ENCODE results near the gene CBR3. TPM values are rescaled to one million over a fixed set of nuclear protein-coding genes. Genes with fewer than 3 reads are reported as not detected.

CBR3 gene
- polyA plus RNA-seq, 1 of the 3 experiments (the other 2 are of a cell fraction): 6.7 TPM

DNA sequence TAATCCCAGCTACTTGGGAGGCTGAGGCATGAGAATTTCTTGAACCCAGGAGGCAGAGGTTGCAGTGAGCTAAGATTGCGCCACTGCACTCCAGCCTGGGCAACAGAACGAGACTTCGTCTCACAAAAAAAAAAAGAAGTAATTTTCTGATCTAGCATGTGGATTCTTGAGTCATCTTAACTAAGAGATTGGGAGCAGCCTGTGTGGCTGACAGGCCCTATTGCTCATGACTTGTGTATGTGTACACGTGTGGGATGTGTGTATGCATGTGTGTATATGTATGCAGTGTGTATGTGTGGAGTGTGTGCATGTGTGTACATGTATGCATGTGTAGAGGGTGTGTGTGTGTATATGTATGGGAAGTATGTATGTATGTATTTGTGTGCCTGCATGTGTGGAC, 51.2 kb downstream of the CBR3 start:
- H3K4me3 ChIP-seq (ENCODE audit: low read depth in 2 of 2, low read length in 1 of 2): no peak overlapping the region
- no peak overlapping the region for H2AFZ ChIP-seq (ENCODE audit: low read depth)
- no peaks in the 10 kb centered on the region for H3K9me3 ChIP-seq
- no peaks in the 10 kb centered on the region for H3K27me3 ChIP-seq (ENCODE audit: insufficient read depth)
- CTCF ChIA-PET: interaction anchor here (1.4 kb wide), 1 partner anchor 24 kb away, joined by 3 read pairs; no protein-coding TSS in a partner anchor
- no peaks in the 10 kb centered on the region; a peak in 1 of 4 replicates for H3K4me1 ChIP-seq (ENCODE audit: control insufficient read depth in 1 of 2, insufficient read depth in 2 of 2, low read depth in 1 of 2, low read length in 1 of 2)
- H3K79me2 ChIP-seq (ENCODE audit: insufficient read depth): no peaks in the 10 kb centered on the region
- WGBS (ENCODE audit: low lambda C conversion rate): 97% methylated on average over 4 of the region's 4 CpGs
- H4K20me1 ChIP-seq (ENCODE audit: insufficient read depth): no peaks in the 10 kb centered on the region
- H3K36me3 ChIP-seq (replicated peaks in 1 of 2; ENCODE audit: control insufficient read depth in 1 of 2, insufficient read depth in 2 of 2, low read length in 1 of 2): no peaks in the 10 kb centered on the region
- no peak for DNase-seq
- POLR2A ChIA-PET: no interaction called here
- no peak overlapping the region for H3K4me2 ChIP-seq
- H3K9me2 ChIP-seq: no peaks in the 10 kb centered on the region
- no peak overlapping the region for H3K27ac ChIP-seq (ENCODE audit: low read depth in 2 of 2, low read length in 1 of 2)
- no peak overlapping the region for H3K9ac ChIP-seq
- H3F3A ChIP-seq (replicated peaks; ENCODE audit: insufficient read depth): no peaks in the 10 kb centered on the region
- no peak for TF ChIP-seq RXRA (IDR thresholded peaks at IDR 0.05; ENCODE audit: borderline replicate concordance, low read depth)

DNA sequence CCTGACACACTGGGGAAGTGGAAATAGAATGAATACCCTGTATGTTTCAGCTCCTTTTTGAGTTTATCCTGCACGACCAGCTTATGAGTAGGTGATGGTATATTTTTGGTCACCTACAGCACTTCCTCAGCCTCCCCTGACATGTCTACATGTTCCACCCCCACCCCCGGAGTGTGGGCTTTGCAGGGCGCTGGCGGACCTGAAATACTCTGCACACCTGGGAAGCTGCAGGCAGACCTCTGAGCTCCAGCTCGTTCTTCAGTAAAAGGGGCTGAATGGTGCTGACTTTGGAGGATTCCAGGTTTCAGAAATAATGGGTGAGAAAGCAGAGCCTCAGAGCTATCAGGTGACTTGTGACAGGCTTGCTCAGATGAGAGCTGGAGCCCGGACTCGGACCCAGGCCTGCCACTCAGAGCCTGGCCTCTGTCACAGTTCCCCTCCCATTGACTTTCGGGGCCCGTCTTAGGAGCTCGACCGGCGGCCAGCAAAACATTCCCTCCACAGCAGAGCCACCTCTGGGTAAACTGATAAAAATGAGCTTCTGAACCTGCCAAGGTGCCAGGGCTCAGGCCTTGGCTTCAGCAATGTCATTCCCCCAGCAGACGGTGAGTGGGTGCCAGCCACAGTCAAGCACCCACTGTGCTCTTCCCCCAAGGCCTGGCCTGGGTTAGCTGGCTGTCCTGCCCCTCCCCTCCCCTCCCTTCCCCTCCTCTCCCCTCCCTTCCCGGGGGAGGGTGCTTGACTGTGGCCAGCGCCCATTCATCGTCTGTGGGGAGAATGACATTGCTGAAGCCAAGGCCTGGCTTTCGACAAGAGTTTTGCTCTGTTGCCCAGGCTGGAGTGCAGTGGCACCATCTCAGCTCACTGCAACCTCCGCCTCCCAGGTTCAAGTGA, 51.9 kb downstream of the CBR3 start:
- Histone ChIP-seq H3K4me2 (no peak overlapping the region), H3K9me3 (no peaks in the 10 kb centered on the region), H3K27ac (ENCODE audit: low read depth in 2 of 2, low read length in 1 of 2) (no peak overlapping the region), H3K9ac (no peak overlapping the region), H3F3A (replicated peaks; ENCODE audit: insufficient read depth) (no peaks in the 10 kb centered on the region), H3K36me3 (replicated peaks in 1 of 2; ENCODE audit: control insufficient read depth in 1 of 2, insufficient read depth in 2 of 2, low read length in 1 of 2) (no peaks in the 10 kb centered on the region), H3K4me3 (ENCODE audit: low read depth in 2 of 2, low read length in 1 of 2) (no peak overlapping the region), H2AFZ (ENCODE audit: low read depth) (no peak overlapping the region), H3K4me1 (ENCODE audit: control insufficient read depth in 1 of 2, insufficient read depth in 2 of 2, low read depth in 1 of 2, low read length in 1 of 2) (no peaks in the 10 kb centered on the region; a peak in 1 of 4 replicates), H3K9me2 (no peaks in the 10 kb centered on the region), H3K27me3 (ENCODE audit: insufficient read depth) (no peaks in the 10 kb centered on the region), H3K79me2 (ENCODE audit: insufficient read depth) (no peaks in the 10 kb centered on the region), H4K20me1 (ENCODE audit: insufficient read depth) (no peaks in the 10 kb centered on the region)
- CTCF ChIA-PET: interaction anchor here (1.3 to 1.4 kb wide), 2 partner anchors 24 to 40 kb away, joined by 3 read pairs; no protein-coding TSS in a partner anchor
- no peak for TF ChIP-seq POLR2AphosphoS5 (IDR thresholded peaks at IDR 0.05; ENCODE audit: low read depth, low read length)
- TF ChIP-seq TAF1 (IDR thresholded peaks at IDR 0.05; ENCODE audit: borderline replicate concordance, low read depth, low read length): no peak
- no peak for TF ChIP-seq NRF1 (IDR thresholded peaks at IDR 0.05; ENCODE audit: low read depth, low read length)
- TF ChIP-seq CTCF (IDR thresholded peaks at IDR 0.05): no peak
- TF ChIP-seq RCOR1 (IDR thresholded peaks at IDR 0.05; ENCODE audit: low read length): no peak
- no peak for TF ChIP-seq SMC3 (IDR thresholded peaks at IDR 0.05; ENCODE audit: low read depth, low read length)
- TF ChIP-seq IRF3 (IDR thresholded peaks at IDR 0.05; ENCODE audit: low read depth, low read length): no peak
- TF ChIP-seq CHD2 (IDR thresholded peaks at IDR 0.05; ENCODE audit: low read length, partially characterized antibody): no peak
- no peak for TF ChIP-seq MXI1 (IDR thresholded peaks at IDR 0.05; ENCODE audit: low read depth, low read length)
- TF ChIP-seq SIN3A (IDR thresholded peaks at IDR 0.05; ENCODE audit: borderline replicate concordance, low read depth, low read length): no peak
- no peak for TF ChIP-seq NFIC (IDR thresholded peaks at IDR 0.05; ENCODE audit: borderline replicate concordance)
- TF ChIP-seq TEAD4 (IDR thresholded peaks at IDR 0.05; ENCODE audit: borderline replicate concordance, insufficient read depth): no peak
- no peak for TF ChIP-seq EZH2phosphoT487 (IDR thresholded peaks at IDR 0.05; ENCODE audit: borderline replicate concordance, low read depth)
- DNase-seq: no peak
- POLR2A ChIA-PET: no interaction called here
- WGBS (ENCODE audit: low lambda C conversion rate): 87% methylated on average over 13 of the region's 18 CpGs

Data from SK-N-SH (cell line).